GM23338 (cell line): ENCODE measurements around the gene KRTAP10-12. TPM values are rescaled to one million over a fixed set of nuclear protein-coding genes. Genes with fewer than 3 reads are reported as not detected.
A peak's percentile ranks its signal among the peaks of the same experiment; 100 is the strongest.
"Not testable (repeated sequence)": the region's sequence is repeated elsewhere in the genome, so short reads cannot be mapped to it uniquely, and the experiment has no call there.

ENCODE experiments used
- ATAC-seq: fragments of 200-7000 bp; cut with Tn5 transposase; 3 replicates; pipeline ENCODE4 v1.9.1; 2020
- DNase-seq: peaks from one replicate; pipeline ENCODE4 v3.0.0-alpha.2; 2015; ENCODE audit warnings: low spot score
- H2AFZ ChIP-seq: fragments of 200-600 bp; sonication (generic); 2 replicates; pipeline ENCODE4 v1.8.0; 2016; ENCODE audit warnings: antibody characterized with exemption, mild to moderate bottlenecking, moderate library complexity
- H3F3A ChIP-seq: fragments of 200-600 bp; sonication (generic); replicated peaks from 2 replicates; pipeline ENCODE4 v1.8.0; 2017; ENCODE audit warnings: antibody characterized with exemption, mixed run types, low read depth
- H3K27ac ChIP-seq: fragments of 200-600 bp; sonication (generic); 2 replicates; pipeline ENCODE4 v1.6.1; 2016; ENCODE audit warnings: low read depth
- H3K27me3 ChIP-seq: fragments of 200-600 bp; sonication (generic); 2 replicates; pipeline ENCODE4 v1.8.0; 2016; ENCODE audit warnings: mild to moderate bottlenecking, mixed run types, moderate library complexity; ENCODE audit not compliant: insufficient read depth
- H3K36me3 ChIP-seq: fragments of 200-600 bp; sonication (generic); 2 replicates; pipeline ENCODE4 v1.8.0; 2016; ENCODE audit warnings: mild to moderate bottlenecking; ENCODE audit not compliant: insufficient read depth
- H3K4me1 ChIP-seq: fragments of 200-600 bp; sonication (generic); 2 replicates; pipeline ENCODE4 v1.8.0; 2016; ENCODE audit warnings: mild to moderate bottlenecking, moderate library complexity; ENCODE audit not compliant: insufficient read depth
- H3K4me2 ChIP-seq: fragments of 200-600 bp; sonication (generic); 2 replicates; pipeline ENCODE4 v1.7.1; 2017; ENCODE audit warnings: mixed run types
- H3K4me3 ChIP-seq: fragments of 200-600 bp; sonication (generic); 2 replicates; pipeline ENCODE4 v1.6.1; 2016; ENCODE audit warnings: mixed run types
- H3K79me2 ChIP-seq: fragments of 200-600 bp; sonication (generic); replicated peaks from 2 replicates; pipeline ENCODE4 v1.8.0; 2017; ENCODE audit warnings: mild to moderate bottlenecking; ENCODE audit not compliant: insufficient read depth
- H3K9me2 ChIP-seq: fragments of 200-600 bp; sonication (generic); 2 replicates; pipeline ENCODE4 v1.8.0; 2017; ENCODE audit not compliant: insufficient read depth
- H4K20me1 ChIP-seq: fragments of 200-600 bp; sonication (generic); replicated peaks from 2 replicates; pipeline ENCODE4 v1.8.0; 2017; ENCODE audit warnings: mild to moderate bottlenecking; ENCODE audit not compliant: insufficient read depth
- H3K27ac Mint-ChIP-seq: 2 replicates; pipeline ENCODE4 v1.8.0; 2020; ENCODE audit warnings: inconsistent platforms, mild to moderate bottlenecking, moderate library complexity, mixed read lengths
- H3K27me3 Mint-ChIP-seq: 3 replicates; pipeline ENCODE4 v1.8.0; 2022; ENCODE audit warnings: low read depth, mild to moderate bottlenecking, moderate library complexity, mixed read lengths, inconsistent platforms; ENCODE audit not compliant: insufficient read depth, poor library complexity
- H3K36me3 Mint-ChIP-seq: 3 replicates; pipeline ENCODE4 v1.8.0; 2021; ENCODE audit warnings: low read depth, mild to moderate bottlenecking, inconsistent platforms, moderate library complexity, mixed read lengths
- H3K4me1 Mint-ChIP-seq: 3 replicates; pipeline ENCODE4 v1.8.0; 2020; ENCODE audit warnings: mild to moderate bottlenecking, inconsistent platforms, mixed read lengths
- H3K4me3 Mint-ChIP-seq: 3 replicates; pipeline ENCODE4 v1.8.0; 2021; ENCODE audit warnings: moderate library complexity, mild to moderate bottlenecking, inconsistent platforms, mixed read lengths
- H3K9me3 Mint-ChIP-seq: 3 replicates; pipeline ENCODE4 v1.8.0; 2020; ENCODE audit warnings: moderate library complexity, mild to moderate bottlenecking, inconsistent platforms, mixed read lengths
- CREB1 ChIP-seq: fragments of 250-450 bp; sonication (Bioruptor Pico); IDR thresholded peaks from 2 replicates; pipeline ENCODE4 v1.5.0; 2020; ENCODE audit warnings: low read depth, mild to moderate bottlenecking, moderate library complexity
- CTCF ChIP-seq, 2 experiments: fragments of 200-600 bp in 1 of 2; sonication (generic) in 1 of 2; conservative IDR thresholded peaks; 2 replicates each; pipeline versions ENCODE4 v1.5.1 to v1.6.1; 2016 to 2017; ENCODE audit warnings: antibody characterized with exemption in 2 of 2, low read depth in 2 of 2, mild to moderate bottlenecking in 2 of 2, moderate library complexity in 1 of 2
- EZH2 ChIP-seq: fragments of 200-600 bp; sonication (generic); IDR thresholded peaks from one replicate; pipeline ENCODE4 v1.8.0; 2017; ENCODE audit warnings: antibody characterized with exemption, mild to moderate bottlenecking, low read depth; ENCODE audit not compliant: unreplicated experiment
- EZH2phosphoT487 ChIP-seq: fragments of 200-600 bp; sonication (generic); IDR thresholded peaks from one replicate; pipeline ENCODE4 v1.8.1; 2018; ENCODE audit warnings: antibody characterized with exemption; ENCODE audit not compliant: unreplicated experiment
- JUNB ChIP-seq: IDR thresholded peaks from one replicate; pipeline ENCODE4 v1.6.1; 2016; ENCODE audit warnings: antibody characterized with exemption; ENCODE audit not compliant: unreplicated experiment
- NANOG ChIP-seq: IDR thresholded peaks from 2 replicates; pipeline ENCODE4 v1.6.1; 2016; ENCODE audit warnings: antibody characterized with exemption, borderline replicate concordance
- POLR2AphosphoS5 ChIP-seq: IDR thresholded peaks from 2 replicates; pipeline ENCODE4 v1.6.1; 2016; ENCODE audit warnings: antibody characterized with exemption, low read depth
- STAT1 ChIP-seq: IDR thresholded peaks from one replicate; pipeline ENCODE4 v1.6.1; 2016; ENCODE audit warnings: antibody characterized with exemption; ENCODE audit not compliant: unreplicated experiment
- ZNF114 ChIP-seq: fragments of 250-450 bp; sonication (Bioruptor Pico); IDR thresholded peaks from 2 replicates; pipeline ENCODE4 v1.5.0; 2020; ENCODE audit warnings: mild to moderate bottlenecking, moderate library complexity
- ZNF331 ChIP-seq: fragments of 250-450 bp; sonication (Bioruptor Pico); IDR thresholded peaks from 2 replicates; pipeline ENCODE4 v1.5.0; 2020; ENCODE audit warnings: low read depth, mild to moderate bottlenecking, moderate library complexity
- ZNF462 ChIP-seq: fragments of 250-450 bp; sonication (Bioruptor Pico); IDR thresholded peaks from 2 replicates; pipeline ENCODE4 v1.5.0; 2020; ENCODE audit warnings: mild to moderate bottlenecking, moderate library complexity
- polyA plus RNA-seq: library from polyadenylated mRNA; unstranded; fragments of >200 nt; fragmentation: Nextera tagmentation; extraction: Ambion mirVana; gene quantifications from 2 replicates; pipeline ENCODE4 v1.2.1, GENCODE V29; 2016
- total RNA-seq: library from RNA; depleted of rRNA; stranded (reverse); fragments of >200 nt; shearing (Covaris generic); gene quantifications from 2 replicates; pipeline ENCODE4 v1.2.3, GENCODE V29; 2014

Gene KRTAP10-12
- total and polyA plus RNA-seq, 2 experiments from 2014 or later = not detected

- not testable (repeated sequence) for H3K9me2 ChIP-seq, H3K4me2 ChIP-seq, H3K4me1 ChIP-seq, H3K9me3 Mint-ChIP-seq, H3K27ac ChIP-seq, H3K36me3 Mint-ChIP-seq, H3K79me2 ChIP-seq, H3K4me3 ChIP-seq, H3K36me3 ChIP-seq, DNase-seq, H2AFZ ChIP-seq, ATAC-seq, H3F3A ChIP-seq, H3K4me3 Mint-ChIP-seq, H3K27me3 ChIP-seq, H3K27ac Mint-ChIP-seq, H4K20me1 ChIP-seq
- peaks cover 24% of the 10 kb centered on the region for H3K4me1 Mint-ChIP-seq
- peaks cover 16% of the 10 kb centered on the region for H3K27me3 Mint-ChIP-seq
These were observed 11.9 kb upstream of the KRTAP10-12 start for GRCh38 chr21:44685050-44685449.

- TF ChIP-seq CTCF (conservative IDR thresholded peaks at IDR 0.05; ENCODE audit: low read depth in 2 of 2) (no peak), STAT1 (no peak), EZH2phosphoT487 (no peak), NANOG (no peak), ZNF331 (CRISPR knock-in tag) (no peak), JUNB (no peak), EZH2 (no peak), POLR2AphosphoS5 (no peak), ZNF462 (no peak), CREB1 (CRISPR knock-in tag) (no peak), ZNF114 (no peak)
- peaks cover 6% of the 10 kb centered on the region for H3K4me1 ChIP-seq
- peaks cover 16% of the 10 kb centered on the region for H3K27me3 Mint-ChIP-seq
- DNase-seq (peak; percentile 27), ATAC-seq (peak; percentile 88)
- H3K36me3 ChIP-seq = no peaks in the 10 kb centered on the region
- H3K27ac Mint-ChIP-seq = no peak overlapping the region; the same call in 1 of the 2 replicates
- H3K9me2 ChIP-seq = no peaks in the 10 kb centered on the region
- no peak overlapping the region for H3K27ac ChIP-seq
- no peaks in the 10 kb centered on the region; the same call in none of the 3 replicates for H3K9me3 Mint-ChIP-seq
- H3K4me2 ChIP-seq = 0 out of 2 replicates have a peak overlapping the region, but pooled peaks have one; percentile 8
- H3K4me1 Mint-ChIP-seq = peaks cover 24% of the 10 kb centered on the region
- no peaks in the 10 kb centered on the region for H3K79me2 ChIP-seq
- H3K27me3 ChIP-seq = no peaks in the 10 kb centered on the region
- H3K4me3 Mint-ChIP-seq = no peak overlapping the region; the same call in 2 of the 3 replicates
- no peak overlapping the region for H3K4me3 ChIP-seq
- peak overlapping the region; percentile 92 for H2AFZ ChIP-seq
- 0 out of 2 replicates have a peak, but pooled peaks cover 4% of the 10 kb centered on the region for H3F3A ChIP-seq
- H3K36me3 Mint-ChIP-seq = no peaks in the 10 kb centered on the region
- no peaks in the 10 kb centered on the region for H4K20me1 ChIP-seq
These were observed 10.8 kb upstream of the KRTAP10-12 start for GRCh38 chr21:44686000-44686781.
